Ishikawa (cell line): ENCODE data around the gene EEFSEC.

ENCODE experiments used
- CEBPB ChIP-seq: IDR thresholded peaks from 2 replicates; pipeline ENCODE4 v1.6.1; 2012
- CREB1 ChIP-seq: IDR thresholded peaks from 2 replicates; pipeline ENCODE4 v1.6.1; 2012; ENCODE audit warnings: low read depth
- EGR1 ChIP-seq: IDR thresholded peaks from 2 replicates; pipeline ENCODE4 v1.6.1; 2012
- EP300 ChIP-seq: IDR thresholded peaks from 2 replicates; pipeline ENCODE4 v1.6.1; 2012; ENCODE audit warnings: borderline replicate concordance
- FOXM1 ChIP-seq: IDR thresholded peaks from 2 replicates; pipeline ENCODE4 v1.6.1; 2012; ENCODE audit warnings: low read depth, borderline replicate concordance
- MAX ChIP-seq: IDR thresholded peaks from 2 replicates; pipeline ENCODE4 v1.6.1; 2012
- NFIC ChIP-seq: IDR thresholded peaks from 2 replicates; pipeline ENCODE4 v1.6.1; 2012
- RAD21 ChIP-seq: IDR thresholded peaks from 2 replicates; pipeline ENCODE4 v1.6.1; 2012; ENCODE audit warnings: low read depth
- REST ChIP-seq: IDR thresholded peaks from 2 replicates; pipeline ENCODE4 v1.6.1; 2012; ENCODE audit warnings: low read depth, mild to moderate bottlenecking
- TAF1 ChIP-seq: IDR thresholded peaks from 2 replicates; pipeline ENCODE4 v1.6.1; 2012; ENCODE audit warnings: low read depth, mild to moderate bottlenecking
- TCF12 ChIP-seq: IDR thresholded peaks from 2 replicates; pipeline ENCODE4 v1.6.1; 2012; ENCODE audit warnings: low read depth
- TEAD4 ChIP-seq: IDR thresholded peaks from 2 replicates; pipeline ENCODE4 v1.6.1; 2012
- USF1 ChIP-seq: IDR thresholded peaks from 2 replicates; pipeline ENCODE4 v1.6.1; 2012
- YY1 ChIP-seq: IDR thresholded peaks from 2 replicates; pipeline ENCODE4 v1.6.1; 2012; ENCODE audit warnings: low read depth
- ZBTB7A ChIP-seq: IDR thresholded peaks from 2 replicates; pipeline ENCODE4 v1.6.1; 2012; ENCODE audit warnings: low read depth

Gene EEFSEC

GRCh38 chr3:128197855-128198254 is 44.6 kb downstream of the EEFSEC start:
- TF ChIP-seq NFIC (no peak), FOXM1 (no peak), CEBPB (no peak), EP300 (no peak), TCF12 (no peak), YY1 (no peak), ZBTB7A (no peak), REST (no peak), RAD21 (no peak), EGR1 (no peak), TEAD4 (no peak), USF1 (no peak), MAX (no peak)

- no peak for TF ChIP-seq CEBPB
- no peak for TF ChIP-seq MAX
- no peak for TF ChIP-seq TAF1
- no peak for TF ChIP-seq EGR1
- TF ChIP-seq NFIC, result no peak
- TF ChIP-seq TEAD4, result no peak
Observed at GRCh38 chr3:128198313-128198712, 45.0 kb downstream of the EEFSEC start.

- TF ChIP-seq NFIC, result no peak
Observed at GRCh38 chr3:128199110-128199509, 45.8 kb downstream of the EEFSEC start.

GRCh38 chr3:128201158-128201755 is 48.0 kb downstream of the EEFSEC start:
- no peak for TF ChIP-seq ZBTB7A
- TF ChIP-seq REST, result no peak
- TF ChIP-seq RAD21, result no peak
- TF ChIP-seq TAF1, result no peak
- no peak for TF ChIP-seq CREB1
- TF ChIP-seq CEBPB, result no peak
- no peak for TF ChIP-seq YY1
- TF ChIP-seq EGR1, result no peak
- TF ChIP-seq NFIC, result no peak
- TF ChIP-seq FOXM1, result no peak
- TF ChIP-seq EP300, result no peak
- no peak for TF ChIP-seq TCF12
- TF ChIP-seq MAX, result no peak
- no peak for TF ChIP-seq USF1
- TF ChIP-seq TEAD4, result no peak

- no peak for TF ChIP-seq EGR1
- no peak for TF ChIP-seq NFIC
- no peak for TF ChIP-seq YY1
- TF ChIP-seq USF1, result no peak
- no peak for TF ChIP-seq MAX
- no peak for TF ChIP-seq EP300
Observed at GRCh38 chr3:128203169-128203568, 49.9 kb downstream of the EEFSEC start.

- TF ChIP-seq TAF1, result no peak
- TF ChIP-seq MAX, result no peak
- TF ChIP-seq NFIC, result no peak
- TF ChIP-seq EGR1, result no peak
- no peak for TF ChIP-seq TCF12
- TF ChIP-seq USF1, result no peak
- no peak for TF ChIP-seq TEAD4
- TF ChIP-seq RAD21, result no peak
- no peak for TF ChIP-seq ZBTB7A
- no peak for TF ChIP-seq REST
- TF ChIP-seq CEBPB, result no peak
- no peak for TF ChIP-seq FOXM1
- no peak for TF ChIP-seq CREB1
- no peak for TF ChIP-seq EP300
- no peak for TF ChIP-seq YY1
Observed at GRCh38 chr3:128205558-128206145, 52.4 kb downstream of the EEFSEC start.
